ENCODE data around the gene OIP5.
"Not testable (repeated sequence)": the region's sequence is repeated elsewhere in the genome, so short reads cannot be mapped to it uniquely, and the experiment has no call there.

Gene OIP5

GRCh38 chr15:41284427-41285177 lies 47.8 kb downstream of the OIP5 start:
- Mint-ChIP-seq H3K9me3 (no peaks in the 10 kb centered on the region), H3K27me3 (no peaks in the 10 kb centered on the region), H3K4me3 (peak overlapping the region; percentile 96), H3K27ac (peak overlapping the region; percentile 98), H3K4me1 (ENCODE audit: low read depth) (peaks cover 52% of the 10 kb centered on the region), H3K36me3 (ENCODE audit: low read depth) (peaks cover 62% of the 10 kb centered on the region)
- no peak for DNase-seq

GRCh38 chr15:41283653-41284426 lies 48.6 kb downstream of the OIP5 start:
- peak; percentile 97 for DNase-seq
- H3K4me3 Mint-ChIP-seq: peak overlapping the region; percentile 96
- peaks cover 51% of the 10 kb centered on the region for H3K4me1 Mint-ChIP-seq (ENCODE audit: low read depth)
- H3K9me3 Mint-ChIP-seq: no peaks in the 10 kb centered on the region
- peak overlapping the region; percentile 98 for H3K27ac Mint-ChIP-seq
- peaks cover 64% of the 10 kb centered on the region for H3K36me3 Mint-ChIP-seq (ENCODE audit: low read depth)
- no peaks in the 10 kb centered on the region for H3K27me3 Mint-ChIP-seq

- H3K27ac Mint-ChIP-seq: peak overlapping the region; percentile 98
- H3K27me3 Mint-ChIP-seq, H3K9me3 Mint-ChIP-seq: not testable (repeated sequence)
- peak overlapping the region; percentile 96 for H3K4me3 Mint-ChIP-seq
- peaks cover 62% of the 10 kb centered on the region for H3K36me3 Mint-ChIP-seq (ENCODE audit: low read depth)
- peaks cover 44% of the 10 kb centered on the region for H3K4me1 Mint-ChIP-seq (ENCODE audit: low read depth)
- peak; percentile 68 for DNase-seq
Observed at GRCh38 chr15:41282980-41283652, 49.3 kb downstream of the OIP5 start.

- not testable (repeated sequence) for H3K27me3 Mint-ChIP-seq, DNase-seq, H3K9me3 Mint-ChIP-seq
- Mint-ChIP-seq H3K27ac (peak overlapping the region; percentile 98), H3K36me3 (ENCODE audit: low read depth) (peaks cover 55% of the 10 kb centered on the region), H3K4me1 (ENCODE audit: low read depth) (peaks cover 39% of the 10 kb centered on the region), H3K4me3 (peak overlapping the region; percentile 96)
Observed at GRCh38 chr15:41282436-41282835, 50.0 kb downstream of the OIP5 start.

- H3K9me3 Mint-ChIP-seq: no peaks in the 10 kb centered on the region
- peaks cover 54% of the 10 kb centered on the region for H3K36me3 Mint-ChIP-seq (ENCODE audit: low read depth)
- H3K4me1 Mint-ChIP-seq (ENCODE audit: low read depth): peaks cover 27% of the 10 kb centered on the region
- no peak overlapping the region for H3K4me3 Mint-ChIP-seq
- DNase-seq: no peak
- no peaks in the 10 kb centered on the region for H3K27me3 Mint-ChIP-seq
- no peak overlapping the region for H3K27ac Mint-ChIP-seq
Observed at GRCh38 chr15:41281236-41281635, 51.2 kb downstream of the OIP5 start.

- DNase-seq: no peak
- Mint-ChIP-seq H3K9me3 (no peaks in the 10 kb centered on the region), H3K4me3 (no peak overlapping the region), H3K27me3 (no peaks in the 10 kb centered on the region), H3K36me3 (ENCODE audit: low read depth) (peaks cover 41% of the 10 kb centered on the region), H3K4me1 (ENCODE audit: low read depth) (peaks cover 14% of the 10 kb centered on the region), H3K27ac (no peak overlapping the region)
Observed at GRCh38 chr15:41279535-41280283, 52.7 kb downstream of the OIP5 start.

- no peak overlapping the region for H3K4me3 Mint-ChIP-seq
- DNase-seq: no peak
- H3K4me1 Mint-ChIP-seq (ENCODE audit: low read depth): peaks cover 9% of the 10 kb centered on the region
- H3K27me3 Mint-ChIP-seq: no peaks in the 10 kb centered on the region
- peaks cover 40% of the 10 kb centered on the region for H3K36me3 Mint-ChIP-seq (ENCODE audit: low read depth)
- H3K9me3 Mint-ChIP-seq: no peaks in the 10 kb centered on the region
- no peak overlapping the region for H3K27ac Mint-ChIP-seq
Observed at GRCh38 chr15:41278319-41278718, 54.1 kb downstream of the OIP5 start.

- Mint-ChIP-seq H3K27ac (no peak overlapping the region), H3K4me3 (no peak overlapping the region), H3K4me1 (ENCODE audit: low read depth) (no peaks in the 10 kb centered on the region), H3K36me3 (ENCODE audit: low read depth) (peaks cover 35% of the 10 kb centered on the region), H3K9me3 (no peaks in the 10 kb centered on the region), H3K27me3 (no peaks in the 10 kb centered on the region)
- DNase-seq: no peak
Observed at GRCh38 chr15:41276831-41277230, 55.6 kb downstream of the OIP5 start.

- no peak for DNase-seq
- Mint-ChIP-seq H3K4me3 (no peak overlapping the region), H3K27me3 (no peaks in the 10 kb centered on the region), H3K9me3 (no peaks in the 10 kb centered on the region), H3K4me1 (ENCODE audit: low read depth) (no peaks in the 10 kb centered on the region), H3K36me3 (ENCODE audit: low read depth) (peaks cover 35% of the 10 kb centered on the region), H3K27ac (no peak overlapping the region)
Observed at GRCh38 chr15:41269887-41270286, 62.5 kb downstream of the OIP5 start.

GRCh38 chr15:41263891-41264351 lies 68.5 kb downstream of the OIP5 start:
- Mint-ChIP-seq H3K27ac (no peak overlapping the region), H3K4me1 (ENCODE audit: low read depth) (no peaks in the 10 kb centered on the region), H3K36me3 (ENCODE audit: low read depth) (peaks cover 48% of the 10 kb centered on the region), H3K9me3 (no peaks in the 10 kb centered on the region), H3K4me3 (no peak overlapping the region), H3K27me3 (no peaks in the 10 kb centered on the region)
- DNase-seq: no peak

GRCh38 chr15:41262571-41262970 lies 69.8 kb downstream of the OIP5 start:
- Mint-ChIP-seq H3K4me3 (no peak overlapping the region), H3K9me3 (no peaks in the 10 kb centered on the region), H3K4me1 (ENCODE audit: low read depth) (no peaks in the 10 kb centered on the region), H3K36me3 (ENCODE audit: low read depth) (peaks cover 61% of the 10 kb centered on the region), H3K27me3 (no peaks in the 10 kb centered on the region), H3K27ac (no peak overlapping the region)
- DNase-seq: no peak

GRCh38 chr15:41260924-41261323 lies 71.5 kb downstream of the OIP5 start:
- H3K36me3 Mint-ChIP-seq (ENCODE audit: low read depth): peaks cover 58% of the 10 kb centered on the region
- H3K9me3 Mint-ChIP-seq; DNase-seq; H3K27me3 Mint-ChIP-seq; H3K4me3 Mint-ChIP-seq; H3K4me1 Mint-ChIP-seq (ENCODE audit: low read depth); H3K27ac Mint-ChIP-seq: not testable (repeated sequence)

- no peak overlapping the region for H3K4me3 Mint-ChIP-seq
- H3K4me1 Mint-ChIP-seq (ENCODE audit: low read depth): no peaks in the 10 kb centered on the region
- no peaks in the 10 kb centered on the region for H3K27me3 Mint-ChIP-seq
- H3K9me3 Mint-ChIP-seq: no peaks in the 10 kb centered on the region
- H3K36me3 Mint-ChIP-seq (ENCODE audit: low read depth): peaks cover 51% of the 10 kb centered on the region
- H3K27ac Mint-ChIP-seq: no peak overlapping the region
- no peak for DNase-seq
Observed at GRCh38 chr15:41259546-41260189, 72.7 kb downstream of the OIP5 start.
